WTC11 (cell line): Measurements from ENCODE around the gene IRX5. TPM values are rescaled to one million over a fixed set of nuclear protein-coding genes. Genes with fewer than 3 reads are reported as not detected.
A peak's percentile ranks its signal among the peaks of the same experiment; 100 is the strongest.

Experiments used
- ATAC-seq: fragments of 200-7000 bp; cut with Tn5 transposase; 2 replicates; pipeline ENCODE4 v1.10.0; 2021; ENCODE audit warnings: mild to moderate bottlenecking, moderate library complexity
- CTCF ChIA-PET: fragments of 300-600 bp; sonication (Branson Sonifier 250); formaldehyde crosslinking; loops from one replicate; lab custom pipeline; 2021; ENCODE audit warnings: antibody characterized with exemption; lab: Charles Lee
- POLR2A ChIA-PET: fragments of 350-600 bp; sonication (Branson Sonifier 250); formaldehyde crosslinking; loops from one replicate; lab custom pipeline; 2021; ENCODE audit warnings: antibody characterized with exemption; lab: Charles Lee
- DNase-seq: peaks from one replicate; pipeline ENCODE4 v3.0.0; 2021; ENCODE audit warnings: low spot score
- H3K27ac Mint-ChIP-seq: 2 replicates; pipeline ENCODE4 v1.8.0; 2021; ENCODE audit warnings: mixed read lengths
- H3K27me3 Mint-ChIP-seq: 2 replicates; pipeline ENCODE4 v1.8.0; 2021; ENCODE audit warnings: low read depth, mild to moderate bottlenecking, moderate library complexity, mixed read lengths
- H3K36me3 Mint-ChIP-seq: 2 replicates; pipeline ENCODE4 v1.8.0; 2021; ENCODE audit warnings: mixed read lengths
- H3K4me1 Mint-ChIP-seq: 2 replicates; pipeline ENCODE4 v1.8.0; 2022; ENCODE audit warnings: mixed read lengths
- H3K4me3 Mint-ChIP-seq: 2 replicates; pipeline ENCODE4 v1.8.0; 2021; ENCODE audit warnings: mild to moderate bottlenecking, moderate library complexity, mixed read lengths
- H3K9me3 Mint-ChIP-seq: 2 replicates; pipeline ENCODE4 v1.8.0; 2021; ENCODE audit warnings: mixed read lengths
- ATF1 ChIP-seq: sonication (generic); formaldehyde crosslinking; IDR thresholded peaks from 2 replicates; pipeline ENCODE4 v1.8.1; 2023; ENCODE audit warnings: mild to moderate bottlenecking, moderate library complexity, missing genetic modification reagents
- CTCF ChIP-seq: fragments of 200-600 bp; IDR thresholded peaks from 2 replicates; pipeline ENCODE4 v1.8.0; 2022; ENCODE audit warnings: antibody characterized with exemption
- GABPB1 ChIP-seq: sonication (generic); formaldehyde crosslinking; IDR thresholded peaks from 2 replicates; pipeline ENCODE4 v1.8.1; 2023; ENCODE audit warnings: mild to moderate bottlenecking, missing genetic modification reagents
- KAT7 ChIP-seq: sonication (generic); formaldehyde crosslinking; IDR thresholded peaks from 2 replicates; pipeline ENCODE4 v1.8.1; 2023; ENCODE audit warnings: missing genetic modification reagents, mild to moderate bottlenecking, borderline replicate concordance
- MXD4 ChIP-seq: fragments of 250-450 bp; sonication (Bioruptor Pico); IDR thresholded peaks from 2 replicates; pipeline ENCODE4 v1.8.0; 2021; ENCODE audit warnings: mild to moderate bottlenecking, moderate library complexity, borderline replicate concordance
- NR3C1 ChIP-seq: sonication (generic); formaldehyde crosslinking; conservative IDR thresholded peaks from 2 replicates; pipeline ENCODE4 v1.8.1; 2023; ENCODE audit warnings: low read depth, mild to moderate bottlenecking, missing genetic modification reagents
- OVOL2 ChIP-seq: fragments of 250-450 bp; sonication (Bioruptor Pico); IDR thresholded peaks from 2 replicates; pipeline ENCODE4 v1.9.0; 2021; ENCODE audit warnings: mild to moderate bottlenecking, borderline replicate concordance
- PRDM15 ChIP-seq: sonication (generic); formaldehyde crosslinking; IDR thresholded peaks from 2 replicates; pipeline ENCODE4 v1.8.0; 2022; ENCODE audit warnings: missing genetic modification reagents
- ZNF281 ChIP-seq: sonication (generic); formaldehyde crosslinking; IDR thresholded peaks from 2 replicates; pipeline ENCODE4 v1.8.0; 2023; ENCODE audit warnings: mild to moderate bottlenecking, missing genetic modification reagents
- ZNF512 ChIP-seq: sonication (generic); formaldehyde crosslinking; IDR thresholded peaks from 2 replicates; pipeline ENCODE4 v1.8.1; 2022; ENCODE audit warnings: missing genetic modification reagents, borderline replicate concordance
- total RNA-seq: library from RNA; stranded (reverse); gene quantifications from 3 replicates; pipeline ENCODE4 v1.2.3, GENCODE V29; 2021
- TF ChIP-seq, protein P1 (sequence below): sonication (generic); formaldehyde crosslinking; IDR thresholded peaks from 2 replicates; pipeline ENCODE4 v1.8.0; 2022; ENCODE audit warnings: mild to moderate bottlenecking, missing genetic modification reagents
- TF ChIP-seq, protein P2 (sequence below): sonication (generic); formaldehyde crosslinking; IDR thresholded peaks from 2 replicates; pipeline ENCODE4 v1.8.1; 2022; ENCODE audit warnings: low read depth, mild to moderate bottlenecking, moderate library complexity, missing genetic modification reagents, borderline replicate concordance
- TF ChIP-seq, protein P3 (sequence below): sonication (generic); formaldehyde crosslinking; IDR thresholded peaks from 2 replicates; pipeline ENCODE4 v1.8.1; 2023; ENCODE audit warnings: mild to moderate bottlenecking, missing genetic modification reagents, moderate library complexity

IRX5 gene
- total RNA-seq, 1 experiment from 2014 or later: 0.35 TPM

GRCh38 chr16:54936201-54936978 is 5.7 kb downstream of the IRX5 start:
- TF ChIP-seq ATF1: no peak
- TF ChIP-seq, protein P1, sequence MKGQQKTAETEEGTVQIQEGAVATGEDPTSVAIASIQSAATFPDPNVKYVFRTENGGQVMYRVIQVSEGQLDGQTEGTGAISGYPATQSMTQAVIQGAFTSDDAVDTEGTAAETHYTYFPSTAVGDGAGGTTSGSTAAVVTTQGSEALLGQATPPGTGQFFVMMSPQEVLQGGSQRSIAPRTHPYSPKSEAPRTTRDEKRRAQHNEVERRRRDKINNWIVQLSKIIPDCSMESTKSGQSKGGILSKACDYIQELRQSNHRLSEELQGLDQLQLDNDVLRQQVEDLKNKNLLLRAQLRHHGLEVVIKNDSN (CRISPR knock-in tag): 0 out of 2 replicates have a peak, but pooled peaks have one; percentile 15
- TF ChIP-seq, protein P2, sequence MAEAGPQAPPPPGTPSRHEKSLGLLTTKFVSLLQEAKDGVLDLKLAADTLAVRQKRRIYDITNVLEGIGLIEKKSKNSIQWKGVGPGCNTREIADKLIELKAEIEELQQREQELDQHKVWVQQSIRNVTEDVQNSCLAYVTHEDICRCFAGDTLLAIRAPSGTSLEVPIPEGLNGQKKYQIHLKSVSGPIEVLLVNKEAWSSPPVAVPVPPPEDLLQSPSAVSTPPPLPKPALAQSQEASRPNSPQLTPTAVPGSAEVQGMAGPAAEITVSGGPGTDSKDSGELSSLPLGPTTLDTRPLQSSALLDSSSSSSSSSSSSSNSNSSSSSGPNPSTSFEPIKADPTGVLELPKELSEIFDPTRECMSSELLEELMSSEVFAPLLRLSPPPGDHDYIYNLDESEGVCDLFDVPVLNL: no peak
- Mint-ChIP-seq H3K9me3 (no peaks in the 10 kb centered on the region), H3K4me1 (peaks cover 54% of the 10 kb centered on the region), H3K4me3 (peak overlapping the region; percentile 74), H3K27me3 (peaks cover 98% of the 10 kb centered on the region), H3K27ac (no peak overlapping the region), H3K36me3 (peaks cover 2% of the 10 kb centered on the region; the same call in 1 of the 2 replicates)
- ChIA-PET CTCF (interaction anchor here (0.6 to 2.9 kb wide), 17 partner anchors 9 to 1386 kb away, joined by 3 to 12 read pairs (median 5); partner anchors contain the start of gene IRX6), POLR2A (interaction anchor here (0.6 to 1.3 kb wide), 3 partner anchors 286 to 649 kb away, joined by 3 read pairs; no protein-coding TSS in a partner anchor)
- peak; percentile 74 for DNase-seq
- peak; percentile 4 for ATAC-seq

DNA sequence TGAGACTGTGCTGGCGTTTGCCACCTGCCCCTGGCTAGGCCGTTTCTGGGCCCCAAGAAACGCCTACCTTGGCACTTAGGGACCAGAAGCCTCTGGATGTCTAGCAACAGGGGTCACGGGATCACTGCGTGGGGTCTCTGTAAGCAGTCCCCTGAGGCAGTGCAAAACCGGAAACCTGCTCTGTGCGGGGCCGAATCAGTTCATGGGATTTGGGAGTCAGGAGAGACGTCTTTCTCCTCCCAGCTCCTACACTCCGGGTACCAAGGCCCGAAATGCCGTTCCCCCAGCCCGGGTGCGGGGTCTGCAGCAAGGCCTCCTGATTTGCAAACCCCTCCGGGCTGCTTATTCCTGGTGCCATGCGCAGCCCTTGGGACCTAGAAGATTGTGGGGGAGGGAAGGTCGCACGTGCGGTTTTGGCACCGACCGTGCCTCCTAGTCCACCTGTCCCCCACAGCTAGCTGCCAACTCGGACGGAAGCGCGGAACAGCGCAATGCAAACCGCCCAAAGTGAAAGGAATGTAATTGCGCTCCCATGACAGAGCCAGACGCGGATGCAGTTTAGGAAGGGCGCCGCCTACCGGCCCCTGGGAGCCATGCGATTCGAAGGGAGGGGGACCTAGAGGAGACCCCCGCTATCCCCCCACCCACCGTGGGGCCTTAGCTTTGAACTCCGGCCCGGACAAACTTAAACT is 6.5 kb downstream of the IRX5 start:
- Mint-ChIP-seq H3K4me3 (peak overlapping the region; percentile 74), H3K27ac (no peak overlapping the region), H3K9me3 (no peaks in the 10 kb centered on the region), H3K36me3 (peaks cover 2% of the 10 kb centered on the region; the same call in 1 of the 2 replicates), H3K4me1 (peaks cover 49% of the 10 kb centered on the region), H3K27me3 (peaks cover 98% of the 10 kb centered on the region)
- ChIA-PET POLR2A (interaction anchor here (0.7 kb wide), 1 partner anchor 85 kb away, joined by 3 read pairs; no protein-coding TSS in a partner anchor), CTCF (interaction anchor here (0.6 to 2.9 kb wide), 14 partner anchors 9 to 1387 kb away, joined by 3 to 12 read pairs (median 5); no protein-coding TSS in a partner anchor)
- DNase-seq: peak; percentile 86
- peak; percentile 32 for ATAC-seq
- TF ChIP-seq ZNF512 (CRISPR knock-in tag): no peak
- TF ChIP-seq CTCF: peak; percentile 83
- TF ChIP-seq, protein P3, sequence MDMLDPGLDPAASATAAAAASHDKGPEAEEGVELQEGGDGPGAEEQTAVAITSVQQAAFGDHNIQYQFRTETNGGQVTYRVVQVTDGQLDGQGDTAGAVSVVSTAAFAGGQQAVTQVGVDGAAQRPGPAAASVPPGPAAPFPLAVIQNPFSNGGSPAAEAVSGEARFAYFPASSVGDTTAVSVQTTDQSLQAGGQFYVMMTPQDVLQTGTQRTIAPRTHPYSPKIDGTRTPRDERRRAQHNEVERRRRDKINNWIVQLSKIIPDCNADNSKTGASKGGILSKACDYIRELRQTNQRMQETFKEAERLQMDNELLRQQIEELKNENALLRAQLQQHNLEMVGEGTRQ (CRISPR knock-in tag): 0 out of 2 replicates have a peak, but pooled peaks have one; percentile 16
- TF ChIP-seq PRDM15: no peak
- TF ChIP-seq ZNF281 (CRISPR knock-in tag): no peak
- no peak for TF ChIP-seq GABPB1 (CRISPR knock-in tag)
- no peak for TF ChIP-seq MXD4 (CRISPR knock-in tag)
- no peak for TF ChIP-seq KAT7 (CRISPR knock-in tag)
- TF ChIP-seq NR3C1 (CRISPR knock-in tag): no peak
- no peak for TF ChIP-seq OVOL2
